Activated T-helper 2 cell treated with anti-CD3 and anti-CD28 coated beads, Interferon-gamma antibody, Interleukin-2, Interleukin-4, amounts not matched to agents 10 μg/mL and 5 μg/mL and 100 μg/mL, durations not matched to agents 14 hours and 24 hours and 36 hours (primary cell): ENCODE measurements around the gene SPCS2. TPM values are rescaled to one million over a fixed set of nuclear protein-coding genes. Genes with fewer than 3 reads are reported as not detected.

Experiments
- DNase-seq: peaks from one replicate; pipeline ENCODE4 v3.0.0; 2021; ENCODE audit warnings: low spot score
- H3K27ac Mint-ChIP-seq: one replicate; pipeline ENCODE4 v1.8.0; 2021; ENCODE audit warnings: mixed read lengths
- H3K27me3 Mint-ChIP-seq: one replicate; pipeline ENCODE4 v1.8.0; 2021; ENCODE audit warnings: low read depth, mixed read lengths
- H3K36me3 Mint-ChIP-seq: one replicate; pipeline ENCODE4 v1.8.0; 2021; ENCODE audit warnings: low read depth, mixed read lengths
- H3K4me1 Mint-ChIP-seq: one replicate; pipeline ENCODE4 v1.8.0; 2021; ENCODE audit warnings: low read depth, mixed read lengths
- H3K4me3 Mint-ChIP-seq: one replicate; pipeline ENCODE4 v1.8.0; 2021; ENCODE audit warnings: low read depth, mild to moderate bottlenecking, moderate library complexity, mixed read lengths
- H3K9me3 Mint-ChIP-seq: one replicate; pipeline ENCODE4 v1.8.0; 2021; ENCODE audit warnings: mixed read lengths
- intact Hi-C: fragments of 100-400 bp; cut with micrococcal nuclease; formaldehyde crosslinking; loops from one replicate; pipeline ENCODE4 v1.15.1; 2023
- total RNA-seq: library from RNA; stranded (reverse); gene quantifications from 2 replicates; pipeline ENCODE4 v1.2.3, GENCODE V29; 2022

The SPCS2 gene
- total RNA-seq, 1 donor from 2014 or later: 169 TPM

DNA sequence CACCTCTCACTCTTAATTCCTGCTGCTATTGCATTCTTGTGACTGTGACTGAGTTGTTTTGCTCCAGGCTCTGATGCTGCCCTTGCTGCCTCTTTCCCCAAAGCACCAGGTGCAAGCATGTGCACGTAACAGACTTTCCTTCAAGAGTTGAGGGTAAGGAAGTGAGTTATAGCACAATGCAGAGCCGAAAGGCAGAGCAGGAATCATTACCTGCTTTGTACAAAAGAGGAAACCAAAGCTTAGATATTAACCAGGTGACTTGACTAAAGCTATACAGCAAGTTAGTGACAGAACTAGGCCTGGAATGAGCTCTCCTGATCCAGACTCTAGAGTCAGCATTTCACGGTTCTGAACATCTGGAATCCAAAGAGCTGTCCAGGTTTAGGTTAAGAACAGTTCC is 73.2 kb downstream of the SPCS2 start:
- no peaks in the 10 kb centered on the region for H3K9me3 Mint-ChIP-seq
- intact Hi-C loops: loop anchor here (2.0 to 5.0 kb wide), 2 partner anchors 121 to 185 kb away; no protein-coding TSS in a partner anchor
- peaks cover 9% of the 10 kb centered on the region for H3K36me3 Mint-ChIP-seq
- no peak overlapping the region for H3K27ac Mint-ChIP-seq
- no peaks in the 10 kb centered on the region for H3K27me3 Mint-ChIP-seq
- H3K4me3 Mint-ChIP-seq: no peak overlapping the region
- DNase-seq: no peak
- peaks cover 1% of the 10 kb centered on the region for H3K4me1 Mint-ChIP-seq

DNA sequence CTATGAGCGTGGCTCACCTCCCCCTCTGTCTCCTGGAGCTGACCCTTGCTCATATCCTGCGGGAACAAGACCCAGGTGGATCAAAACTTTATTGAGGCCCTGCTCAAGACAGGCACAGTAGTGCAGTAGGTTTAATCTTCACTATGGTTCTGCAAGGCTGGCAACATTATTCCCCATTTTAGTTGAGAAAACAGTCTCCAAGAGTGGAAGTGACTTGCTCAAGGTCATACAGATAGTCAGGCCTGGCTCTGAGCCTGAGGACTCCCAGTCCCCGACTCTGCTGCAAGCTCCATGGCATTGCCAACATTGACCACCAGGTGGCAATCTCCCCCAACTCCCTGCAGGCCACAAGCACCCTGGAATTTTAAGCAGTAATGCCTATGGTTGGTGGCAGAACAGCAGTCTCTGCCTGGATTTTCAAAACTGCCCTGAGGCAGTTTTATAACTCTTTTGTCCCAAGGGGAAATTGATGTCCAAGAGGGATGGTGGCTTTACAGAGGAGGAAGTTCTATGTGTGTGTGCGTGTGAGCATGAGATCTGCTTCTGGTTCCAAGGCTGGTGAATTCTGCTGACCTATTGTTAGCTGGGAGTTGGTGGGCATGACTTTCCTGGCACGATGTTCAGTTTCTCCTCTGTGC is 73.8 kb downstream of the SPCS2 start:
- Mint-ChIP-seq H3K4me1 (peaks cover 1% of the 10 kb centered on the region), H3K27me3 (no peaks in the 10 kb centered on the region), H3K27ac (no peak overlapping the region), H3K36me3 (peaks cover 9% of the 10 kb centered on the region), H3K9me3 (no peaks in the 10 kb centered on the region), H3K4me3 (no peak overlapping the region)
- intact Hi-C loops: loop anchor here (1.0 to 5.0 kb wide), 3 partner anchors 120 to 225 kb away; no protein-coding TSS in a partner anchor
- peak; percentile 60 for DNase-seq

DNA sequence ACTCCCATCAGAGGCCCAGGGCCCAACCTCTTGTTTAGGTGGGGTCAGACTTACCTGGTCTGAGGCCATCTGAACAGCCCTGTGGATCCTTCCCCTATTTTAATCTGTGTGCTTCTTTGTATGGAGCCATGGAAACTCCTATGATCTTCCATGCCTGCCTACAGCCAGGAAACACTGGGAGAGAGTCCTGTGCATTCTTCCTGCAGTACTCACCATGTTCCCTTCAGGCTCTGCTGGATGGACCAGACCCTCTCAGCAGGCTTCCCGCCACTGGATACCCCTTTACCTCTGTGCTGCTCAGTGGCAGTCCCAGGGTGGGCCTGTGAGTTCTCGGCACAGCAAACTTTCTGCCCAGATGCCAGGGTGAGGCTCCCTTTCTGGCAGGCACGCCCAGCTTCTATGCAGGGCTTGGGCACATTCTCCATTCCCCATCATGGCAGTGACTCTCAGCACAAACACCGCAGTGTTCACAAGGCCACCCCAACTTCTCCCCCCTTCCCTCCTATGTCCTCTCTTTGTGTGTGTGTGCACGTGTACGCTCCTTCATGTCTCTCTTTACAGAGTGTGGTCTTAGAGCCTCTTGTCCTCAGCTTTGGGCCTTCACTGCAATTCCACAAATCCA is 74.5 kb downstream of the SPCS2 start:
- Mint-ChIP-seq H3K4me3 (no peak overlapping the region), H3K36me3 (peaks cover 4% of the 10 kb centered on the region), H3K4me1 (peaks cover 1% of the 10 kb centered on the region), H3K27me3 (no peaks in the 10 kb centered on the region), H3K9me3 (no peaks in the 10 kb centered on the region), H3K27ac (no peak overlapping the region)
- DNase-seq: no peak
- intact Hi-C loops: loop anchor here (1.0 to 5.0 kb wide), 3 partner anchors 119 to 225 kb away; no protein-coding TSS in a partner anchor

DNA sequence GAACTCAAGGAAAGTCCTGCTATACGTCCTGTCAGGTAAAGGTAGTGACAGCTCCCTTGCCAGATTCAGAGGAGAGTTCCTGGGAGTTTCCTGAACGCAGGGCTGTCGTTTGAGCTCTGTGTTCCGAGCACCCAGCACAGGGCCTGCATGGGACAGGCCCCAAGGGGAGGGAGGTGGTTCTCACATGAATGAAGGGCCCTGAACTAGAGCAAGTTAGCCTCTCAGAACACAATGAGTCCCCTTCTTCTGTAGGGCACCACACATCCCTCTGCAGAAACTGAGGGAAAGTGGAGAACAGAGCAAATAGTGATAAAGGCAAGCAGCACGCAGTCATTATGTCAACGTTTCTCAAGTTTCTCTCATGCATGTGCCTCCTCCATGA is 75.0 kb downstream of the SPCS2 start:
- H3K27ac Mint-ChIP-seq: no peak overlapping the region
- H3K9me3 Mint-ChIP-seq: no peaks in the 10 kb centered on the region
- no peaks in the 10 kb centered on the region for H3K27me3 Mint-ChIP-seq
- H3K4me1 Mint-ChIP-seq: peaks cover 1% of the 10 kb centered on the region
- intact Hi-C loops: loop anchor here (5.0 kb wide), 1 partner anchor 183 kb away; no protein-coding TSS in a partner anchor
- DNase-seq: no peak
- no peaks in the 10 kb centered on the region for H3K36me3 Mint-ChIP-seq
- no peak overlapping the region for H3K4me3 Mint-ChIP-seq

DNA sequence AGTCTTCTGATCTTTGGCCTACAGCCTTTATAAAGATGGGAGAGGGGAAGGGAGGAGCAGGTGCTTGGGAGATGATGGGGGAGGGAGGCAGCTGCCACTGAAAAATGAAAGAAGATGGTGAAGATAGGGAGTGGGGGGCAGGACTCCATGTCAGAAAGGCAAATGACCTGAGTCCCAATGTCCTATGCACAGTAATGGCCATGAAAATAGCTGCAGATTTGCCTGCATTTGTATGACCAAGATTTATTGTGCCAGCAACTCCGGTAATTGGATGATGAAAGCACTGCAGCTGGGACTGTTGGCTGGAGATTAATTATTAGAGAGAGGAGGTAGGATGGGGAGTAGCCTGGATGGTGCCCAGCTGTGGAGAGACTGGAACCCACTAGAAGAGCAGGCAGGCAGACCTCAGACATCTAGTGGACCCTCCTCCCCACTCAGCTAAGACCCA is 75.7 kb downstream of the SPCS2 start:
- Mint-ChIP-seq H3K27me3 (no peaks in the 10 kb centered on the region), H3K9me3 (no peaks in the 10 kb centered on the region), H3K4me1 (peaks cover 1% of the 10 kb centered on the region), H3K27ac (no peak overlapping the region), H3K36me3 (no peaks in the 10 kb centered on the region), H3K4me3 (no peak overlapping the region)
- intact Hi-C loops: loop anchor here (5.0 kb wide), 1 partner anchor 183 kb away; no protein-coding TSS in a partner anchor
- DNase-seq: no peak

DNA sequence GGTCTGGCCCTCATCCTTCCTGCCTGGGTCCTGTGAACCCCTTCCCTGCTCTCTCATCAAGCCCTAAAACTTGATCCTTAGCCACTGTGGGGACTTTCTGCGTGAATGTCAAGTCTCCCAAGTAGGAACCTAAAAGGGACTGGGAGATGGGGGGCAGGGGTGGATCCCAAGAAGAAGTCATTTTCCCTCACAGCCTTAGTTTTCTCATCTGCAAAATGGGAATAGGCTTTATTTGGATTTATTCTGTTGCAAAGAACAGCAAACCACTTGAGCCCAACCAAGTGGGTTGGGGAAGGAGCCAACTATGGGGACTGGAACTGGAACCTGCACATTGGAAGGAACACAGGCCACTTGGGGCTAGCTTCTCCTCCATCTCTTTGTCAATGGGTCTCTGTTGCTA is 76.5 kb downstream of the SPCS2 start:
- intact Hi-C loops: no loop called here
- no peaks in the 10 kb centered on the region for H3K27me3 Mint-ChIP-seq
- no peaks in the 10 kb centered on the region for H3K36me3 Mint-ChIP-seq

DNA sequence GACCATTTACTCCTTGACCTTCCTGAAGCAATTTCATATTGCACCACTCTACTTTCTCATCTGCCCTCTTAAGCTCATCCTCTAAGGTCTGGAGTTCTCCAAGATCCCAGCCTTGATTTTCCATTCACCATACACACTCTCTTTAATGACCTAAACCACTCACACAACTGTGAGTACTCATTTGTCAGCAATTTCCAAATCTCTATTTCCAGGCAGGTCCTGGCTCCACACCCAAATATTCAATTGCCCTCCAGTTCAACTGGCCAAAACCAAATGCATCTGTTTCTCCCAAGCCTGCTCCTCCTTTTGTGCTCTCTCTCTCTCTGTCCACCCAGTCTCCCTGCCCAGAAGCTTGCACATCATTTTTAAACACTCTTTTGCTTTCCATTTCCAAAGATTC is 79.3 kb downstream of the SPCS2 start:
- DNase-seq: no peak
- Mint-ChIP-seq H3K27me3 (no peaks in the 10 kb centered on the region), H3K4me1 (peaks cover 1% of the 10 kb centered on the region), H3K4me3 (no peak overlapping the region), H3K36me3 (no peaks in the 10 kb centered on the region), H3K27ac (no peak overlapping the region), H3K9me3 (no peaks in the 10 kb centered on the region)
- intact Hi-C loops: no loop called here

More for the DNA sequence above, 76.5 kb downstream of the SPCS2 start:
- no peaks in the 10 kb centered on the region for H3K9me3 Mint-ChIP-seq
- peaks cover 1% of the 10 kb centered on the region for H3K4me1 Mint-ChIP-seq
- H3K27ac Mint-ChIP-seq: no peak overlapping the region
- no peak for DNase-seq
- no peak overlapping the region for H3K4me3 Mint-ChIP-seq

Other genes starting within 250 kb of the SPCS2 start
- not detected in 2 replicates for gene CHRDL2, start 217.8 kb upstream of the SPCS2 start, total RNA-seq
- 14.3 and 14.4 TPM in 2 replicates for gene RNF169, start 200.4 kb upstream of the SPCS2 start, total RNA-seq
- gene XRRA1, start 175 bp upstream of the SPCS2 start, total RNA-seq: 9.9 and 10.7 TPM in 2 replicates
- gene NEU3, start 39.7 kb downstream of the SPCS2 start, total RNA-seq: 16.5 and 16.6 TPM in 2 replicates
- gene OR2AT4, start 147.6 kb downstream of the SPCS2 start, total RNA-seq: not detected in 2 replicates
- not detected in 2 replicates for gene SLCO2B1, start 201.8 kb downstream of the SPCS2 start, total RNA-seq